Stimulated activated CD8-positive, alpha-beta memory T cell treated with anti-CD3 and anti-CD28 coated beads, Interleukin-12 subunit alpha, Interleukin-12 subunit beta, amount 100 ng/mL, for 24 hours (primary cell): Measurements from ENCODE around the gene SDK2.

Experiments used
- DNase-seq: peaks from one replicate; pipeline ENCODE4 v3.0.0-alpha.2; 2020; ENCODE audit errors: extremely low read depth

SDK2 gene

DNA sequence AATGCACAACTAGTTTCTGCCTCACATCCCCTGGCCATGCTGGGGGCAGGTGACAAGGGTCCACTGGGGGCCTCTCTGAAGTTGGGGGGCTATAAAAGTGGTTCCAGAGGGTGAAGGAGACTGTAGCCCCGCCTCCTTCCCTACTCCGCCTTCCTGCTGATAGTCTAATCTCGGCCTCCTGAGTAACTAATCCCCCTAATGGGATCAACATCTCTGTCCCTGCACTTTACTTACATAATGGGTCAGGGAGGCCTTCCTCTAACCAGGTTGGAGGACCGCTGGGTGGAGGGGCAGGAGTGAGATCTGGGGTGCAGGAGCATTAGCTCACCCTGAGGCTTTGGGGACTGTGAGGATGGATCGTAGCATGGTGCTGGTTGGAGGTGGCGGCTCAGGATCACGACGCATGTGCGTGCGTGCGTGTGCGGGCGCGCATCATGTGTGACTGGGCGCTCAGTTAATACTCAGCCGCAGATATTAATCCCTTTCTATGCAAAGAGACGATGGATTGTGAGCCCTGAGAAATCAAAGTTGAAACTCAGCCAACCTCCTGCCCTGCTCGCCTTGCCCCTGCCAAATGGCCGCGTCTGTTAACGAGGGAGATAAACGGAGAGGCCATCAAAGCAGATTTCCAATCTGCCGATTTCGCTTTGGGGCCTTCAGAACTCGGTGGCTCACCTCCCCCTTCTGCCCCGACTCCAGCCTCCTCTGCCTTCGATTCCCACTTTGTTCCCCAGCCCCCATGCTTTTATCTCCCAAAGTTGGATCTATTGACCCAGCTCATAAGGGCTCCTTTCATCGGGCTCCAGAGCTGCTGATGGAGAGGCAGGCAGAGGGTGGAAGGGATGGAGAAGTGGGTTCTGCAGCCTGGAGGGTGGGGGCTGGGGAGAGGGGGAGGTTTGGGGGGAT, 107.3 kb downstream of the SDK2 start:
- DNase-seq, result no peak

DNA sequence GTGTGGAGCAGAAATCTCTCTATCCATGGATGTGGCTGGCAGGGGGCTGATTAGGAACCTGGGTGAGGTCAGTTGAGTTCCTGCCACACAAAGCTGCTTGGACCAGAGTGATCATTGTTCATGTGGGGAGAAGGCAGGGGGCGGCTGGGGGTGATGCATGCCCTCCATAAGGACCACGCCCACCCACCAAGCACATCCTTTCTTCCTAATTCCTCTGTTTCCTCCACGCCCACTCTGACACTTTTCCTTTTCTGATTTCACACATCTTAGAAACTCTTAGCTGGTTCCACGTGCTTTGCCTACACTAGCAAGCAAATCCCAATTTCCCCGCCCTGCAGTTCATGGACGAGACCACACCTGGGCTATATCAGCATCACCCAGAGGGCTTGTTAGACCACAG, 108.5 kb downstream of the SDK2 start:
- DNase-seq, result no peak

DNA sequence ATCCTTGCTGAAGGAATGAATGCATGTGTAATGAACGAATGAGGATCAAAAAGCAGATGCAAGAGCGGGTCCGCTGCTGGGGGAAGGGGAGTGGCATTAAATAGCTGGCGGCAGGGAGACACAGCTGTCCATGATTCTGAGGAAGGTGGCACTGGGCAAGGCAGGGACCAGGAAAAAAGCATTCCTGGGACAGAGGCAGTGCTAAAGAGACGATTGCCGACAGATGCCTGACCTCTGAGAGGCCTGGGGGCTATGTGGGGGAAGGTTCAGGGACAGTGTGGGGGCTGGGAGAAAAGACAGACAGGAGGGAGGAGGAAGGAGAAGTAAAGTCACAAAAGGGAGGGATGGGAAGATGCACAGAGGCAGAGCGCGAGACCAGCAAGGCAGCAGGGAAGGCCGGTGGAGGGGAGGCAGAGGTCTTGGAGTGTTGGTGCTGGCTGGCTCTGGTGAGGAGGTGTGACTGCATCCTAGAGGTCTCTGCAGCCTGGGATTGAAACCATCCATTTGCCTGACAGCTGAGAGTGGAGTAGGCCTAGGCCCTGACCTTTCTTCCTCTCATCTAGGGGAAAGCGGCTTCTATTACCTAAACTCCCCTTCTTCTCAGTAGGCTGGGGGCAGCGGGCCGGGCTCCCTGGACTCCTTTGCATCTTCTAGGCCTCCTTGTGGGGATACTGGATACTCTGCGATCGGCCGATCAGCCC, 109.9 kb downstream of the SDK2 start:
- DNase-seq, result no peak

DNA sequence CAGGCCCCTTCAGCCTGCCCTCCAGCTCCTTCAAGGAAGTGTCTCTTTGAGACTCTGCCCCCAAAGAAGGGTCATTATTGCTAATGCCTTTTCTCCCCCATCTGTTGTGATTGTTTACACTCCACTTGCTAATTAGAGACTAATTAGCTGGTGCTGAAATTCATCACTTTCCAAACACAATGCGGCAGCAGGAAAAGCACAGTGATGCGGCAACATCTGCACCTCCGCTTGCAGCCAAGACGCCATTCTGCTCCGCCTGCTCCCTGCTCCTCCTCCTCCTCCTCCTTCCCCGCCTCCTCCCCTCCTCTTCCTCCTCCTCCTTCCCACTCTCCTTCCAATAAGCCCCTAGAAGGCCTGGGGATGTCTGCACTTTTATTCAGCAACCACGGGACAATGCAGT, 110.5 kb downstream of the SDK2 start:
- DNase-seq, result no peak

DNA sequence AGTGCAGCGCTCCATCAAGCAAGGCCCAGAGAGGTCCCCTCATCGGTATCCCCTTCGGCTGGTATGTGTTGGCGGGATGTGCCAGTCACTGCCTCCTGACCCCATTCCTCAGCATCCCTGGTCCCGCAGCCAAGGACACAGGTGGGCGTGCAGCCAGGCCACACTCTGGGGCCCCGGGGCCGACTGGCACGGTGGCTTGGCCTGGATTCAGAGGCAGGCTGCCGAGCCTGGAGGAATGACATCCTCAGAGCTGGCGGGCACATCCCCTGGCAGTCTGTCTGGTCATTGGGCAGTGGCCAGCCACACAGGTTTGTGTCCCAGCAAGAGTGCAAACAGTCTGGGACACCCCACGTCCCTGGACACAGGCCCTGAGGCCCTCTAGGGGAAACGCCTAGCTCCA, 111.1 kb downstream of the SDK2 start:
- DNase-seq, result no peak

DNA sequence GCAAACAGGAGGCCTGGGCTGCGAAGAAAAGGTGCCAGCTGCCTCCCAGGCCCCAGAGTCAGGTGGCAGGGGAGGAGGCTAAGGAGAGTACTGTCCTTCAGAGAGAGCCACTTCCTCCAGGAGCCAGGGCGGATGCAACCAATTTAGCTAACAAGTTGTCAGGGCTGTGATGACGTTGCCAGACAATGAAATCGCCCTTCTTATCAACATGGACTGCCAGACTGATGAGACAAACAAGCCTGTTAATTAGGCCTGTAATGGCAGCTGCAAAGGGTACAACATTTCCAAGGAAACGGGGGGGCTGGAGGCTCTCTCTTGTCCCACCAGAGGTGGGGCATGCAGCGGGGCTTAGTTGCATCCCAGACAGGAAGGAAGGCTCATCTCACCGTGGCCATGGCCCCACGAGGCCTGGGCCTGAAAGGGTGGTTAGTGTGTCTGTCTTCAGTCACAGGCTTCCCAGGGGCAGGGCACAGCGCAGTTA, 111.8 kb downstream of the SDK2 start:
- DNase-seq, result no peak

DNA sequence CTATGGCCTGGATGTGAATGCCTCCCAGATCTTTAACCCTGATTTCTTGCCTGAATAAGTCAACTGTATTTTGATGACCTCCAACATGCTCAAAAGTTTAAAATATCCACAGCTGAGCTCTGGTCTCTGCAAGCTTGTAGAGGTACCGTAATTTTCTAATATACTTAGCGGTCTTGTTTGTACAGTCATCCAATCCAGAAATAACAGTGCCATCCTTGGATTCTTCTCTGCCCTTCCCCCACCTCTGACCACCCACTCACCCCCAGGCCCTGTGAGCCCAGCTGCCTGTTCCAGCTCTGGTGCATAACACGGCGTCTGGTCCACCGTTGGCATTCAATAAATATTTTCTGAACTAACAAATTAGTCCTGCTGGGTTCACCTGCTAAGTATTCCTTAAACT, 113.1 kb downstream of the SDK2 start:
- DNase-seq, result no peak

DNA sequence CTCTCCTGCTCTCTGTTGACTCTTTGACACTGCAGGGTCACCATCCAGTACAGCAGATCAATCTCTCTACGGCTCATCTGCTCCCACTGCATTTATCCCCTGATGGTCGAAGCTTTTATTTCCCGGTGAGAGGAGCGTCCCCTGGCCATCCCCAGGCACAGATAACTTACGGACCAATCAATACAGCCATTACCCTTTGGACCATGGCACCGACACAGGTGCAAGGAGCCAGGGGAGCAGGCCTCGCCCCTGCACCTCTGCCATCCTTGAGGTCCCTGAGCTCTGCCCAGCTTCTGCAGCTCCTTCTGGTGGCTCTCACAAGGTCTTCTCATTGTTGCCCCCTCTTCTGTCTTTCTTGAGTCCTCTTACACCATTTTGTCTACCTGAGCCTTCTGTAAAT, 115.6 kb downstream of the SDK2 start:
- DNase-seq, result no peak

DNA sequence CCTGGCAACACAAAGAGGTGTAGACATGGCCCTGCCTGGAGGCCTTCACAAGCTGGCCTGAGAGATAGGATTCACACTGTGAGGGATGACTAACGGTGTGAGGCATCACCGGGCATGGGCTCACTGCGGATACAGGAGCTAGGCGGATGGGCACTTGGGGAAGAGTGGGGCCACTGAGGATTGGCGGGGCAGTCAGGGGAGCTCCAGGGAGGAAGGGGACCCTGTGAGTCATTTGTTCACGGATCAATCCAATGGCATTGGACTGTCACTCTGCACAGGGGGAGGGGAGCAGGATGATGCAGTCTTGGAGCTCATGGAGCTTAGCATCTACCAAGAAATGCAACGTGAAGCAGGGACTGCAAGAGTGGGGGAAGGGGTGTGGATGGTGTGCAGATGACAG, 117.3 kb downstream of the SDK2 start:
- no peak for DNase-seq

DNA sequence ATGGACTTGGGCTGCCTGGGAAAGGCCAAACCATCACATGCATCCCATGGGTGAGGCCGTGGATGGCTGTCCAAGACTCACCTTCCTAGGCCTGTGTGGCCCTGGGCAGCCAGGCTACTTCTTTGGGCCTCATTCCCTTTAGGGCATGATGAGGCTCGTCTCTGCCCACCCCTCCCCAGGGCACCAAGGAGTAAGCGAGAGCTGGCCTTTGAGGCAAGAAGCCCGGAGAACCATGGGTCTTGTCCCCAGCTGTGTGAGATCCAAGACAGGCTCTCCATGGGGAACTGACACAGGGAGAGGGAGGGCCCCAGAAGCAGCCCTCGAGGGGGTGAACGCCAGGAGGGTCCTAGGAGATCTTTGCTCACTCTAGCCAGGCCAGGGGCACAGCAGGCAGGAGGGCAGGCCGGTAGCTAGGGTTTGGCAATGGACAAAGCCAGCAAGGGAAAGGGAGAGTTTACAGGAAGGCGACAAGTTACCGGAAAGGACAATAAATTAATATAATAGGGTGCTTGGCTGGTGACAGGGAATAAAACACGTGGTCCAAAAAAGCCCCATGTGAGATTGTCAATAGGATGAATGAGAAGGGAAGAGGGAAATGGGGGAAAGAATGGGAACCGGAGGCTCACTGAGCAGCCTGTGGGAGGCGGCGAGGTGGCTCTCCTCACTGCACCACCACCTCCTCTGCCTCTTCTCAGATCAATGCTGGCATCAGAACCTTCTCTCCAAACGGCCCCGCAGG, 119.1 kb downstream of the SDK2 start:
- DNase-seq, result no peak

DNA sequence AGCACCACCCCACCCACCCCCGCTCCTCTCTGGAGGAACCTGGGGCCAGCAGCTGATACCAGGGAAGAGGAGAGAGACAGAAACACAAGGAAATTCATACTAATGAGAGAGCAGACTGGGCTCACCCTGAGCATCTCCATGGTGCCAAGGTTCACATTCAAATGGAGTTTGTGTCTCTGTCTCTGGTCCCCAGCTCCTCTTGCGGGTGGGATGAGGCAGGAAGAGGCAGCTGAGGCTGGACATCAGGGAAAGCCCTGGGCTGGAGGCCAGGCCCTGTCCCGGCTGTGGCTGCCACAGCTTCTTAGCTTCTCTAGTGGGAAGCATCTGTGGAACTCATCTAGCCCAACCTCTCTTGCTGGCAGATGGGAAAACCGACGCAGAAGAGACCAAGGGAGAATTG, 121.5 kb downstream of the SDK2 start:
- DNase-seq, result no peak

DNA sequence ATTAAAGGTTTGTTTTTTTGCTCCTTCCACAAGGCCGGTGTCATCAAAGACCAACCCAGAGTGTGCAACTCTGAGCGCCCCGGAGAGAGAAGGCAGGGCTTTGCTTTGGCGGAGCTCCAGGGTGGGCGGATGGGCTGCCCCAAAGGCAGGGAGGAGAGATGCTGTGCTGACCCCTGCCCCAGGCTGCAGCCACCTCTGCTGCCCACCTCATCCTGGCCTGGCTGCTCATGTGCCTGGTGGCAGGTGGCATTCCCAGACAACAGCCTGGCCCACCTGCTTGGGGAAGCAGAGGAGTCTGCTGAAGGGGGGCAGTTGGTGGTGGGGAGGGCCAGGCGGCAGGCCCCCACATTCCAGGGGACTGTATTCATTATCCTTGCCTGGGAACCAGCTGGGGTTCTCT, 122.1 kb downstream of the SDK2 start:
- DNase-seq, result no peak

DNA sequence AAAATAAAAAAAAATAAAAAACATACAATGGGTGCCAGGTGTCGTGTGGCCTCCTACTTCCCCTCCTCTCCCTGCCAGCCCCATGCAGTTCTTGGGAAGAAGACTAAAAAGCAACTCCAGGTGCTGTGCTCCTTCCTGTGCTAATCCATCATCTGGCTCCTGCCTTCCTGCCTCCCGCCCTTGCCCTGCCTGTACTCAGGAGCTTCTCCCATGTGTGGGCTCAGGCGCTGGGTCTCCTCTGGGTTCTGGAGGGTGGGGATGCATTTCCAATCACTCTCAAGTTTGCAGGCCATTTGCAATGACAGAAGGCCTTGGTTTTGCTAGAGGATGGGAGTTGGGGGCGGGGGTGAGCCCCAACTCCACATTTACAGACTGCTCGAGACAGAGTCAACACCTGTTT, 122.9 kb downstream of the SDK2 start:
- no peak for DNase-seq

DNA sequence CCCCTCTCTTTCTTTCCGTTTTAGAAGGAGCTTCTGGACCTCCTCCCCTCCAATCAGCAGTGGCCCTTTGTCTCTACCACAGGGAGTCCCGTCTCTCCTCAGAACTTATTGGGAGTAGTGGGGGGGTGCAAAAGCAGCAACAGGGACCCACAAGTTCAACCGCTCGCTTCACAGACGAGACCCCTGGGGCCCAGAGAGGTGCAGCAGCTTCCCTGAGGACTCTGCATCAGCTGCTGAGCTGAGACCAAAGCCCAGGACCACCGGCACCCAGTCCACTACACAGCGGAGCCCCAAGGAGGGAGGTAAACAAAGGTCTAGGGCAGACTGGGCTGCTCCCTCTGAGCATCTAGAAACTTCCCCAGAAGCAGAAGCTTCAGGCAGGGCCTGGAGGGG, 123.9 kb downstream of the SDK2 start:
- DNase-seq, result no peak

DNA sequence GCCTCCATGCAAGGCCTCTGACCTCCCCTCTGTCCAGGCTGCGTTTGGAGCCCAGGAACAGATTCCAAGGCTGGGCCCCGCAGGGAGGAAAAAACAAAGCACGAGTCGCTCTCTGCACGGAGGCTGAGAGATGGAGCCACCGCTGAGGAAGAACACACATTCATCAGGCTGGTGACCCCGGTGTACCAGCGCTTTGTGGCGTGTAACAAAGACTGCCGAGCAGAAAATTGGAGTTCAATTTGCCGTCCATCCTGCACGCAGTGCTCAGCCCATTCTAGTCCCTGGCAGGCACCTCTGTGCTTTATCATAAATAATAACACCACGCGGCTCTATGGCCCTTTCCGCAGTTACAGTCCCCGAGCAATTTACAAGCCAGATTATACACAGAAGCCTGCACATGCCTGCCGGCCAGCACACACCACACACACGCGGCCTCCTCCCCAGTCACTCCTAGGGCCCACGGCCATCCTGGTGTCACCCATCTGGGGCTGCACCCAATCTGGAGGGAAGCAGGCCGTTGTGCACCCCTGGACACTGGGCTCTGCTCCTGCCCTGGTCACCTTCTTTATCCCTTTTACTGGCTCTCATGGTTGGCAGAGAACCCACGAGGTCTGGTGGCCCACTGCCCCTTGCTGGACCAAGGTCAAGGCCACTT, 124.4 kb downstream of the SDK2 start:
- no peak for DNase-seq

DNA sequence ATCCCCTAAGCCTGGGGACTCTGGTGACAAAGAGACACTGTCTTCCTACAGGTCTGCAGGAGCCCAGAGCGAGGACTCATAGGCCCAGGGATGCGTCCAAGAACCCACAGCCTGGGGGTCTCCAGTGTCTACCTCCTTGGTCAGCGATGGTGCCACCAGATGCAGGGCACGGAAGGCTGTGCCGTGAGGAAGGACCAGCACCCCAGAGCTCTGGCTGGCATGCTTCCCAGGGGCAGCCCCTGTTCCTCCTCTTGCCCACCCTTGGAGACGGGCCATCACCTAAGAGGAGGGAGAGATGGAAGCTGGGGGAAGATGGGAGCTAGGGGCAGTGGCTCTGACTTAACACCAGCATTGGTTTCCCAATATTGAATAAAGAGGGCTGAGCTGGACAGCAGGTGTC, 125.2 kb downstream of the SDK2 start:
- no peak for DNase-seq

DNA sequence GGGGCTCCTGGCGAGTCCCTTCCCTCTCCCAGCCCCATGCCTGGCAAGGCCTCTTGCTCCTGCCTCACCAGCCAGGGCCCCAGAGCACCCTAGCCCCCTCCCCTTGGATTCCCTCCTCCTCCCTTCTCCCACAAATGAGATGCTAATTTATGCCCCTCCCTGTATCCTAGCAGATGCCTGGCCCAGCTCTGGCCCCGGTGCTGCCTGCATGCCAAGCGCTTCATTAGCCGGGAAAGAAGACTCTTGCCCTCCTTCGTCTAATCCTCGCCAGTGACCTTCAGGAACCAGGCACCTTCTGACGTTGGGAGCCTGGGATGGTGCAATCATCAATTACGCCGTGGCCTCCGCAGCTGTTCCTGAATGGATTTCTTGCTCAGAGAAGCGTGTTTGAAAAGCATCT, 127.8 kb downstream of the SDK2 start:
- no peak for DNase-seq

DNA sequence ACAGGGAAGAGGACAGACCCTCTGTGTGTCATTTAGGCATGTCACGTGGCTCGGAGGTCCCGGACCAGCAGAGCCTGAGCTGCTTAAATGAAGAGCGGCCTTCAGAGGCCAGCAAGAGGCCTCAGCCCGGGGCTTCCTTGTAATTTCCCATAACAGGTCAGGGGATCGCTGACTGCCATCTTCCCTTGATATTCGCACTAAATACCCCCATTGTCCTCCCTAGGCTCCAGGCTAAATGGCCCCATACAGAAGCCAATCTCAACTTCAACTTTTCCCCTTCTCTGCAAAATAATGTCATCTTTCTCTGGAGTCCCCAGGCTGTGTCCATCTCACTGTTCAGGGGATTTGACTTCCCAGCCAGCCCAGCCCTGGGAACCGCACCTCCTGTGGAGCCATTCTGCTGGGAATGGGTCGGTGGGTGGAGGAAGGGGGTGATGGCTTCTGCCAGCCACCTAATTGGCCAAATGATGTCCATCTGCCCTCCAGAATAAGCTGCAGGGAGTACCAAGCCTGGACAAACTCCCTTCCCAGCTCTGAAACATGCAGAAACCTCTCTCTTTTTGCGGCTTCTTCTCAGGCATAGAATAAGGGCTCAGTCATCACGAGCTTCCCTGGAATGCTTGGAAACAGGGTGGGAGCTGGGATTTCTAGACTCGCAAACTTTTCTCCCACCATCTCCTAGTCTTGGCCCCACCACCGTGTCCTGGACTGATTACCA, 129.9 kb downstream of the SDK2 start:
- DNase-seq, result no peak

DNA sequence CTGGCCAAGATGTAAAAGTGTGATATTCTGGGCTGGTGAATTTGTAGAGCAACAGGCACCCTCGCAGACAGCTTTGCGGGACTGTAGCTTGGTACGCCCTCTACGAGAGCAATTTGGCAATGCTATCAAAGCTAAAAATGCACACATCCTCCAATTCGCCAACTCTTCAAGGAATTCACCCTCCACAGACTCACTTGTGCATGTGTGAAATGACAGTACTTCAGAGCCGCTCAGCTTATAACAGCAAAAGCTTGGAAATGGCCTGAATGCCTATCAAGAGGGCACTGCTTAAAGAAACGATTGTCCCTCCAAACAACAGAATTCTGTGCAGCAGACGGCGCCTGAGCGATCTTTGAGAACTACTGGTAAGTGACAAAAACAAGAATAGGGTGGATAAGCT, 130.8 kb downstream of the SDK2 start:
- no peak for DNase-seq

DNA sequence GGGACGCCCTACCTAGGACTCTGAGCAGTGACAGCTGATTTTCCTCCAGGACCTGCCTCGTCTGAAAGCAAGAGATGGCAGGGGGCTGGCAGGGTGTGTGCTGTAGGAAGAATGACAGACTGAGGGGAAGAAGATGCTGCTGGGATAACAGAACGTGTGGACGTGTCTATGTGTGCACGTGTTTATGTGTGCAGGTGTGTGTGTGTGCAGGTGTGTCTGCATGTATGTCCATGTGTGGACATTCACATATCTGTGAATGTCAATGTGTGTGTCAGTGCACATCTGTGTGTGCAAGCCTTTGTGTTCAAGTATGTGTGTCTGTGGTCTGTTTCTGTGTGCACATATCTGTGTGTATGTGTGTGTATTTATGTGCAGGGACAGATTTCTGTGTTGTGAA, 132.5 kb downstream of the SDK2 start:
- DNase-seq, result no peak

DNA sequence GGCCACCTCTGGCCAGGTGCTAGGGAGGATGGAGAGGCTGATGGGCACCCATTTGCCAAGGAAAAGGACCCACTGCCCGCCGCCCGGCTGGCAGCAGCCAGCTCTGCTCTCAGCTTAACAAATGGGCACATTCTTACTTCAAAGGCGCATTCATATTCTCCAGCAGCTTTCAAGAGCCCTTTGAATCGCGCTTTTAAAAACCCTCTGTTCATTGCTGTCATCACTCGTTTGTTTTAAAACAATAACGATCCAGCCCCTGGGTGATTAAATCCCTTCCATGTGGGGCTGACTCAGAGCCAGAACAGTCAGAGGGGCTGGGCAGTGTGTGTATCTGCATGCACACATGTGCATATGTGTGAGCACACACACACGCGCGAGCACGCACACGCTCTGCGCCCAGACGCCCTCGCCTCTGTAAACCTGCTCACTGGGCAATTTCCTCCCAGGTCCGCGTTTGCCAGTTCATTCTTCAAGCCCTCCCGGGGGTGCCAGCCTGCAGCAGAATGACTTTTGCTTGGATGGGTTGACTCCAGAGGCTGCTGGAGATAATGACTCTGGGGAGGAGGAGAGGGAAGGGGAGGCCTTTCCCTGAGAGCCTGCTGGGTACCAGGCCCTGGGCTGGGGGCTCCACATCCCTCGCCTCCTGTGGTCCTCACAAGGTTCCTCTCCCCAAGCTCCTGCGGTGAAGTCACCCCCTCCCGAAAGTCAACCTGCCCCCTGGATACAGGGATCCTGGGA, 133.1 kb downstream of the SDK2 start:
- DNase-seq, result no peak
